NB4 (cell line): Measurements from ENCODE around the gene LIX1L.

Experiments used
- MYC ChIP-seq: IDR thresholded peaks from 2 replicates; pipeline ENCODE4 v1.6.1; 2011; ENCODE audit warnings: low read depth, low read length
- POLR2A ChIP-seq: IDR thresholded peaks from 2 replicates; pipeline ENCODE4 v1.6.1; 2011; ENCODE audit warnings: mild to moderate bottlenecking; ENCODE audit not compliant: insufficient read length; ENCODE audit errors: extremely low read depth
- TF ChIP-seq, protein P1 (sequence below): IDR thresholded peaks from one replicate; pipeline ENCODE4 v1.5.1; 2012; ENCODE audit warnings: low read depth, low read length

DNA sequence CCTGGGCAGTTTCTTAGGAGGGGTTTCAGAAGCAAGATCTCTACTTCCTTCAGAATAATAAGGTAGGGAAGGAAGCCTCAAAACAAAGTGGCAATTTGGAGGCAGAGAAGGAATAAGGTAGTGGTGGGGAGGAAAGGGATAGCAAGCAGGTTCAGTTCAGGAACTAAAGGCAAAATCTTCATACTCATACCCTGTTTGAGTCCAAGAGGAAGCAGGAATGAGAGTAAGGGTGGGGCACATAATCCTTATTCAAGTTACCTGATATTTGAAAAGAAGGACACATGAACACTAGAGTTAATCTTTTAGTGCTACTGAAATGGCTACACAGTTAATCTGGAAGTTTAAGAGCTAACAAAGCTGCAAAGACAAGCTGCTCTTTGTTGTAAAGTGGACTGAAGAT lies 22.1 kb downstream of the LIX1L start:
- TF ChIP-seq, protein P1, sequence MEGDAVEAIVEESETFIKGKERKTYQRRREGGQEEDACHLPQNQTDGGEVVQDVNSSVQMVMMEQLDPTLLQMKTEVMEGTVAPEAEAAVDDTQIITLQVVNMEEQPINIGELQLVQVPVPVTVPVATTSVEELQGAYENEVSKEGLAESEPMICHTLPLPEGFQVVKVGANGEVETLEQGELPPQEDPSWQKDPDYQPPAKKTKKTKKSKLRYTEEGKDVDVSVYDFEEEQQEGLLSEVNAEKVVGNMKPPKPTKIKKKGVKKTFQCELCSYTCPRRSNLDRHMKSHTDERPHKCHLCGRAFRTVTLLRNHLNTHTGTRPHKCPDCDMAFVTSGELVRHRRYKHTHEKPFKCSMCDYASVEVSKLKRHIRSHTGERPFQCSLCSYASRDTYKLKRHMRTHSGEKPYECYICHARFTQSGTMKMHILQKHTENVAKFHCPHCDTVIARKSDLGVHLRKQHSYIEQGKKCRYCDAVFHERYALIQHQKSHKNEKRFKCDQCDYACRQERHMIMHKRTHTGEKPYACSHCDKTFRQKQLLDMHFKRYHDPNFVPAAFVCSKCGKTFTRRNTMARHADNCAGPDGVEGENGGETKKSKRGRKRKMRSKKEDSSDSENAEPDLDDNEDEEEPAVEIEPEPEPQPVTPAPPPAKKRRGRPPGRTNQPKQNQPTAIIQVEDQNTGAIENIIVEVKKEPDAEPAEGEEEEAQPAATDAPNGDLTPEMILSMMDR: no peak
- no peak for TF ChIP-seq POLR2A
- no peak for TF ChIP-seq MYC
